HCT116 (cell line): Measurements from ENCODE around the gene NPIPA7.
"Not testable (repeated sequence)": the region's sequence is repeated elsewhere in the genome, so short reads cannot be mapped to it uniquely, and the experiment has no call there.

Experiments used
- CTCF ChIP-seq, 3 experiments: fragments of 200-600 bp in 1 of 3; sonication (generic) in 1 of 3; IDR thresholded peaks in 2 of 3; conservative IDR thresholded peaks in 1 of 3; 2 replicates each; pipeline ENCODE4 v1.5.1; 2012 to 2017; ENCODE audit warnings: low read depth in 2 of 3, low read length in 2 of 3, antibody characterized with exemption in 1 of 3, borderline replicate concordance in 1 of 3, control low read depth in 1 of 3, mild to moderate bottlenecking in 1 of 3, mixed read lengths in 1 of 3, mixed run types in 1 of 3, moderate library complexity in 1 of 3; ENCODE audit not compliant: insufficient read depth in 1 of 3
- POLR2A ChIP-seq: IDR thresholded peaks from 2 replicates; pipeline ENCODE4 v1.7.0; 2011; ENCODE audit warnings: borderline replicate concordance; ENCODE audit not compliant: insufficient read depth, insufficient read length; ENCODE audit errors: extremely low read depth
- TF ChIP-seq, protein P1 (sequence below): IDR thresholded peaks from 2 replicates; pipeline ENCODE4 v1.6.1; 2012
- TF ChIP-seq, protein P2 (sequence below): IDR thresholded peaks from 2 replicates; pipeline ENCODE4 v1.6.1; 2012

DNA sequence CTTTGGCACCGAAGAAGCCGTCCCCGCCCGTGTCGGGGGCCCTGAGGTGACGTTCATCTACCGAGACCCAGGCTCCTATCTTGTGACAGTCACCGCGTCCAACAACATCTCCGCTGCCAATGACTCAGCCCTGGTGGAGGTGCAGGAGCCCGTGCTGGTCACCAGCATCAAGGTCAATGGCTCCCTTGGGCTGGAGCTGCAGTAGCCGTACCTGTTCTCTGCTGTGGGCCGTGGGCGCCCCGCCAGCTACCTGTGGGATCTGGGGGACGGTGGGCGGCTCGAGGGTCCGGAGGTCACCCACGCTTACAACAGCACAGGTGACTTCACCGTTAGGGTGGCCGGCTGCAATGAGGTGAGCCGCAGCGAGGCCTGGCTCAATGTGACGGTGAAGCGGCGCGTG is 14.2 kb upstream of the NPIPA7 start:
- TF ChIP-seq, protein P1, sequence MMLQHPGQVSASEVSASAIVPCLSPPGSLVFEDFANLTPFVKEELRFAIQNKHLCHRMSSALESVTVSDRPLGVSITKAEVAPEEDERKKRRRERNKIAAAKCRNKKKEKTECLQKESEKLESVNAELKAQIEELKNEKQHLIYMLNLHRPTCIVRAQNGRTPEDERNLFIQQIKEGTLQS, result not testable (repeated sequence)
- not testable (repeated sequence) for TF ChIP-seq POLR2A; CTCF (IDR thresholded peaks at IDR 0.05 in 2 of 3, conservative IDR thresholded peaks at IDR 0.05 in 1 of 3; ENCODE audit: borderline replicate concordance in 1 of 3, insufficient read depth in 1 of 3, low read depth in 2 of 3, low read length in 2 of 3)
- TF ChIP-seq, protein P2, sequence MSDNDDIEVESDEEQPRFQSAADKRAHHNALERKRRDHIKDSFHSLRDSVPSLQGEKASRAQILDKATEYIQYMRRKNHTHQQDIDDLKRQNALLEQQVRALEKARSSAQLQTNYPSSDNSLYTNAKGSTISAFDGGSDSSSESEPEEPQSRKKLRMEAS, result not testable (repeated sequence)
